Measurements from ENCODE around the gene PTPRN2.
A peak's percentile ranks its signal among the peaks of the same experiment; 100 is the strongest.
"Not testable (repeated sequence)": the region's sequence is repeated elsewhere in the genome, so short reads cannot be mapped to it uniquely, and the experiment has no call there.

Gene PTPRN2

DNA sequence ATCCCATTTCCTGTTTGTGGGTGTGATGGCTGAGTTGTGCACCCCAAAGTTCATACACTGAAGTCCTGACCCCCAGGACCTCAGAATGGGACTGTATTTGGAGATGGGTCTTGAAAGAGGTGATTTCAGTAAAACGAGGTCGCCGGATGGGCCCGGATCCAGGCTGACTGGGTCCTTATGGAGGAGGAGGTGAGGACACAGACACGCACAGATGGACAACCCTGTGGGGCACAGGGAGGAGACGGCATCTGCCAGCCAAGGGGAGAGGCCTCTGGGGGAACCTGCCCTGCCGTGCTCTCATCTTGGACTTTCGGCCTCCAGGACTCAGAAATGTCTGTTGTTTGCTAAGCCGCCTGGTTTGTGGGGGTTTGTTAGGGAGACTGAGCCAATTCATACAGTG, 61.1 kb downstream of the PTPRN2 start:
- H4K5ac ChIP-seq (ENCODE audit: low read length) = no peak overlapping the region
- no peak overlapping the region for H2BK15ac ChIP-seq (replicated peaks; ENCODE audit: low read depth)
- no peaks in the 10 kb centered on the region for H3K79me2 ChIP-seq (ENCODE audit: control insufficient read depth, insufficient read depth, low read length)
- no peak overlapping the region for H3K18ac ChIP-seq (ENCODE audit: low read length)
- H3K27ac ChIP-seq (ENCODE audit: low read depth, low read length) = no peak overlapping the region
- no peak overlapping the region for H2BK5ac ChIP-seq (ENCODE audit: low read length)
- DNase-seq = no peak
- no peaks in the 10 kb centered on the region for H3K79me1 ChIP-seq (ENCODE audit: low read length)
- WGBS (ENCODE audit: extremely low coverage, insufficient coverage, low lambda C conversion rate) = no CpG with 5 or more reads among the region's 9 CpGs
- no peak overlapping the region for H2AK5ac ChIP-seq (ENCODE audit: low read length)
- no peak overlapping the region for H4K8ac ChIP-seq (ENCODE audit: low read depth, low read length)
- H3K4me1 ChIP-seq (ENCODE audit: control insufficient read depth, low read depth, low read length) = no peaks in the 10 kb centered on the region
- H3K9ac ChIP-seq (ENCODE audit: low read length) = no peak overlapping the region
- H3K56ac ChIP-seq (ENCODE audit: low read length) = no peak overlapping the region
- no peaks in the 10 kb centered on the region for H3K27me3 ChIP-seq (ENCODE audit: insufficient read depth, low read length, poor library complexity)
- H2BK120ac ChIP-seq (ENCODE audit: low read depth, low read length) = no peak overlapping the region
- no peaks in the 10 kb centered on the region for H3K36me3 ChIP-seq (ENCODE audit: control insufficient read depth, insufficient read depth, low read length)
- no peak overlapping the region for H3K4me2 ChIP-seq (ENCODE audit: low read length)
- no peak overlapping the region for H3K4me3 ChIP-seq (ENCODE audit: low read length)
- no peak overlapping the region for H3K23ac ChIP-seq (ENCODE audit: low read length)
- no peak overlapping the region for H3K4ac ChIP-seq (ENCODE audit: low read depth, low read length)

- H3K18ac ChIP-seq (ENCODE audit: low read length) = no peak overlapping the region
- H3K27me3 ChIP-seq (ENCODE audit: insufficient read depth, low read length, poor library complexity) = no peaks in the 10 kb centered on the region
- H3K23ac ChIP-seq (ENCODE audit: low read length) = no peak overlapping the region
- no peak overlapping the region for H3K4ac ChIP-seq (ENCODE audit: low read depth, low read length)
- H3K9ac ChIP-seq (ENCODE audit: low read length) = no peak overlapping the region
- H3K4me2 ChIP-seq (ENCODE audit: low read length) = no peak overlapping the region
- no peaks in the 10 kb centered on the region for H3K4me1 ChIP-seq (ENCODE audit: control insufficient read depth, low read depth, low read length)
- no CpG with 5 or more reads among the region's 29 CpGs for WGBS (ENCODE audit: extremely low coverage, insufficient coverage, low lambda C conversion rate)
- H2AK5ac ChIP-seq (ENCODE audit: low read length) = no peak overlapping the region
- no peak overlapping the region for H4K5ac ChIP-seq (ENCODE audit: low read length)
- H3K27ac ChIP-seq (ENCODE audit: low read depth, low read length) = no peak overlapping the region
- DNase-seq = no peak
- no peaks in the 10 kb centered on the region for H3K79me2 ChIP-seq (ENCODE audit: control insufficient read depth, insufficient read depth, low read length)
- H3K36me3 ChIP-seq (ENCODE audit: control insufficient read depth, insufficient read depth, low read length) = no peaks in the 10 kb centered on the region
- no peak overlapping the region for H2BK120ac ChIP-seq (ENCODE audit: low read depth, low read length)
- H2BK5ac ChIP-seq (ENCODE audit: low read length) = no peak overlapping the region
- no peak overlapping the region for H4K8ac ChIP-seq (ENCODE audit: low read depth, low read length)
- H3K79me1 ChIP-seq (ENCODE audit: low read length) = no peaks in the 10 kb centered on the region
- no peak overlapping the region for H3K4me3 ChIP-seq (ENCODE audit: low read length)
- no peak overlapping the region for H2BK15ac ChIP-seq (replicated peaks; ENCODE audit: low read depth)
- no peak overlapping the region for H3K56ac ChIP-seq (ENCODE audit: low read length)
These were observed 61.8 kb downstream of the PTPRN2 start for GRCh38 chr7:158525648-158526484.

- Histone ChIP-seq H2AK5ac (ENCODE audit: low read length) (no peak overlapping the region), H3K4me1 (ENCODE audit: control insufficient read depth, low read depth, low read length) (no peaks in the 10 kb centered on the region), H3K23ac (ENCODE audit: low read length) (no peak overlapping the region), H2BK120ac (ENCODE audit: low read depth, low read length) (no peak overlapping the region), H3K4ac (ENCODE audit: low read depth, low read length) (no peak overlapping the region), H3K9ac (ENCODE audit: low read length) (no peak overlapping the region), H3K27ac (ENCODE audit: low read depth, low read length) (no peak overlapping the region), H2BK15ac (replicated peaks; ENCODE audit: low read depth) (no peak overlapping the region), H3K27me3 (ENCODE audit: insufficient read depth, low read length, poor library complexity) (no peaks in the 10 kb centered on the region), H4K8ac (ENCODE audit: low read depth, low read length) (no peak overlapping the region), H4K5ac (ENCODE audit: low read length) (no peak overlapping the region), H3K4me3 (ENCODE audit: low read length) (no peak overlapping the region), H3K4me2 (ENCODE audit: low read length) (no peak overlapping the region), H3K36me3 (ENCODE audit: control insufficient read depth, insufficient read depth, low read length) (no peaks in the 10 kb centered on the region), H3K79me2 (ENCODE audit: control insufficient read depth, insufficient read depth, low read length) (no peaks in the 10 kb centered on the region), H3K56ac (ENCODE audit: low read length) (no peak overlapping the region), H3K18ac (ENCODE audit: low read length) (no peak overlapping the region), H2BK5ac (ENCODE audit: low read length) (no peak overlapping the region), H3K79me1 (ENCODE audit: low read length) (no peaks in the 10 kb centered on the region)
- no peak for DNase-seq
- no CpG with 5 or more reads among the region's 24 CpGs for WGBS (ENCODE audit: extremely low coverage, insufficient coverage, low lambda C conversion rate)
These were observed 62.6 kb downstream of the PTPRN2 start for GRCh38 chr7:158524749-158525635.

- H3K79me2 ChIP-seq (ENCODE audit: control insufficient read depth, insufficient read depth, low read length); H2BK15ac ChIP-seq (replicated peaks; ENCODE audit: low read depth): not testable (repeated sequence)
- WGBS (ENCODE audit: extremely low coverage, insufficient coverage, low lambda C conversion rate) = no CpG with 5 or more reads among the region's 14 CpGs
These were observed 63.3 kb downstream of the PTPRN2 start for GRCh38 chr7:158524286-158524685.

DNA sequence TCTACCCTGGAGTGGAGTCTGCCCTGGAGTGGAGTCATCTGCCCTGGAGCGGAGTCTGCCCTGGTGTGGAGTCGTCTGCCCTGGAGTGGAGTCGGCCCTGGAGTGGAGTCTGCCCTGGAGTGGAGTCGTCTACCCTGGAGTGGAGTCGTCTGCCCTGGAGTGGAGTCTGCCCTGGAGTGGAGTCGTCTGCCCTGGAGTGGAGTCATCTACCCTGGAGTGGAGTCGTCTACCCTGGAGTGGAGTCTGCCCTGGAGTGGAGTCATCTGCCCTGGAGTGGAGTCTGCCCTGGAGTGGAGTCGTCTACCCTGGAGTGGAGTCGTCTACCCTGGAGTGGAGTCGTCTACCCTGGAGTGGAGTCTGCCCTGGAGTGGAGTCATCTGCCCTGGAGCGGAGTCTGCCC, 63.7 kb downstream of the PTPRN2 start:
- H3K79me1 ChIP-seq (ENCODE audit: low read length); H4K5ac ChIP-seq (ENCODE audit: low read length); H3K56ac ChIP-seq (ENCODE audit: low read length); H3K4me2 ChIP-seq (ENCODE audit: low read length); H3K4me3 ChIP-seq (ENCODE audit: low read length); H2BK5ac ChIP-seq (ENCODE audit: low read length); H3K4ac ChIP-seq (ENCODE audit: low read depth, low read length); H2BK15ac ChIP-seq (replicated peaks; ENCODE audit: low read depth); H2AK5ac ChIP-seq (ENCODE audit: low read length); H3K9ac ChIP-seq (ENCODE audit: low read length); H2BK120ac ChIP-seq (ENCODE audit: low read depth, low read length); H3K27me3 ChIP-seq (ENCODE audit: insufficient read depth, low read length, poor library complexity); H3K4me1 ChIP-seq (ENCODE audit: control insufficient read depth, low read depth, low read length); H3K27ac ChIP-seq (ENCODE audit: low read depth, low read length); H3K23ac ChIP-seq (ENCODE audit: low read length); H3K18ac ChIP-seq (ENCODE audit: low read length); DNase-seq; H4K8ac ChIP-seq (ENCODE audit: low read depth, low read length); H3K79me2 ChIP-seq (ENCODE audit: control insufficient read depth, insufficient read depth, low read length); H3K36me3 ChIP-seq (ENCODE audit: control insufficient read depth, insufficient read depth, low read length): not testable (repeated sequence)
- WGBS (ENCODE audit: extremely low coverage, insufficient coverage, low lambda C conversion rate) = no CpG with 5 or more reads among the region's 11 CpGs

More at GRCh38 chr7:158524286-158524685, 63.3 kb downstream of the PTPRN2 start:
- H3K4me2 ChIP-seq (ENCODE audit: low read length); H3K36me3 ChIP-seq (ENCODE audit: control insufficient read depth, insufficient read depth, low read length); H2BK120ac ChIP-seq (ENCODE audit: low read depth, low read length); H3K27me3 ChIP-seq (ENCODE audit: insufficient read depth, low read length, poor library complexity); H3K56ac ChIP-seq (ENCODE audit: low read length); H3K23ac ChIP-seq (ENCODE audit: low read length); H3K79me1 ChIP-seq (ENCODE audit: low read length); H3K18ac ChIP-seq (ENCODE audit: low read length); H3K27ac ChIP-seq (ENCODE audit: low read depth, low read length); H4K8ac ChIP-seq (ENCODE audit: low read depth, low read length); H4K5ac ChIP-seq (ENCODE audit: low read length); H3K4me1 ChIP-seq (ENCODE audit: control insufficient read depth, low read depth, low read length); H3K9ac ChIP-seq (ENCODE audit: low read length); H2AK5ac ChIP-seq (ENCODE audit: low read length); H2BK5ac ChIP-seq (ENCODE audit: low read length); H3K4ac ChIP-seq (ENCODE audit: low read depth, low read length); H3K4me3 ChIP-seq (ENCODE audit: low read length): not testable (repeated sequence)
- peak; percentile 60 for DNase-seq
